GM12878 (cell line): ENCODE results near the gene MAP1LC3B. TPM values are rescaled to one million over a fixed set of nuclear protein-coding genes. Genes with fewer than 3 reads are reported as not detected.

Experiments used
- BCLAF1 ChIP-seq: fragments of 450-650 bp; IDR thresholded peaks from 2 replicates; pipeline ENCODE4 v1.6.1; 2017; ENCODE audit warnings: antibody characterized with exemption, mild to moderate bottlenecking, moderate library complexity
- CBFB ChIP-seq: IDR thresholded peaks from 2 replicates; pipeline ENCODE4 v1.6.1; 2016; ENCODE audit warnings: antibody characterized with exemption, low read depth
- EED ChIP-seq: sonication (generic); IDR thresholded peaks from 2 replicates; pipeline ENCODE4 v1.6.1; 2016; ENCODE audit warnings: antibody characterized with exemption, low read depth
- KDM1A ChIP-seq: fragments of 200-600 bp; sonication (generic); IDR thresholded peaks from 2 replicates; pipeline ENCODE4 v1.6.1; 2016; ENCODE audit warnings: borderline replicate concordance
- MLLT1 ChIP-seq: fragments of 450-650 bp; IDR thresholded peaks from 2 replicates; pipeline ENCODE4 v1.6.1; 2016; ENCODE audit warnings: mild to moderate bottlenecking
- MYB ChIP-seq: fragments of 150-350 bp; IDR thresholded peaks from 2 replicates; pipeline ENCODE4 v1.6.1; 2014; ENCODE audit warnings: mild to moderate bottlenecking, low read depth, low read length, borderline replicate concordance
- PAX5 ChIP-seq: IDR thresholded peaks from 2 replicates; pipeline ENCODE4 v1.6.1; 2011; ENCODE audit warnings: low read depth, low read length, borderline replicate concordance
- PBX3 ChIP-seq: IDR thresholded peaks from 2 replicates; pipeline ENCODE4 v1.6.1; 2011; ENCODE audit warnings: mild to moderate bottlenecking, low read depth, low read length, moderate library complexity; ENCODE audit not compliant: insufficient replicate concordance
- POU2F2 ChIP-seq: IDR thresholded peaks from 3 replicates; pipeline ENCODE4 v1.6.1; 2011; ENCODE audit warnings: low read depth, mild to moderate bottlenecking, low read length, borderline replicate concordance
- RBBP5 ChIP-seq: fragments of 200-600 bp; sonication (generic); conservative IDR thresholded peaks from 2 replicates; pipeline ENCODE4 v1.6.1; 2016
- SREBF2 ChIP-seq: IDR thresholded peaks from 2 replicates; pipeline ENCODE4 v1.6.1; 2012; ENCODE audit warnings: mild to moderate bottlenecking, low read length
- TCF7 ChIP-seq: IDR thresholded peaks from 2 replicates; pipeline ENCODE4 v1.6.1; 2014; ENCODE audit warnings: antibody characterized with exemption, borderline replicate concordance
- ZNF24 ChIP-seq: fragments of 450-650 bp; IDR thresholded peaks from 2 replicates; pipeline ENCODE4 v1.6.1; 2017; ENCODE audit warnings: antibody characterized with exemption, mild to moderate bottlenecking
- polyA plus RNA-seq, 11 experiments: library from polyadenylated mRNA; depleted of rRNA in 4 of 11; unstranded in 6 of 11; stranded (reverse) in 5 of 11; fragments of >200 nt; fragmentation: Nextera tagmentation in 4 of 11; fragmentation: Illumina TruSeq in 1 of 11; extraction: Ambion mirVana in 4 of 11; extraction: Trizol in 1 of 11; gene quantifications; 1 replicate in 1 of 11; 2 replicates in 10 of 11; pipeline versions ENCODE4 v1.2.1 to v1.2.3, GENCODE V29; 2011 to 2016; ENCODE audit warnings: inconsistent platforms in 2 of 11, missing spikeins in 2 of 11, low read depth in 1 of 11
- total RNA-seq, 4 experiments: library from RNA; depleted of rRNA in 3 of 4; stranded (reverse); fragments of >200 nt in 3 of 4; fragmentation: Illumina TruSeq in 1 of 4; extraction: Trizol in 1 of 4; gene quantifications; 2 replicates each; pipeline versions ENCODE4 v1.2.1 to v1.2.3, GENCODE V29; 2013 to 2021
- TF ChIP-seq, protein P1 (sequence below): fragments of 450-650 bp; IDR thresholded peaks from 2 replicates; pipeline ENCODE4 v1.6.1; 2017; ENCODE audit warnings: low read depth, mild to moderate bottlenecking, moderate library complexity
- TF ChIP-seq, protein P2 (sequence below): fragments of 450-650 bp; formaldehyde crosslinking; IDR thresholded peaks from 2 replicates; pipeline ENCODE4 v1.4.0; 2022; ENCODE audit warnings: mild to moderate bottlenecking, moderate library complexity
- TF ChIP-seq, protein P3 (sequence below): fragments of 450-650 bp; conservative IDR thresholded peaks from 2 replicates; pipeline ENCODE4 v1.6.1; 2017; ENCODE audit warnings: mild to moderate bottlenecking, moderate library complexity

The MAP1LC3B gene
- total and polyA plus RNA-seq, 10 of the 15 experiments (the other 5 are each of a cell fraction or from before 2014, with no cell fraction given) = 6.1 to 42.8 (median 13.7) TPM

- TF ChIP-seq MYB (no peak), POU2F2 (no peak), RBBP5 (no peak), ZNF24 (no peak), EED (peak; percentile 92), KDM1A (no peak), BCLAF1 (no peak), CBFB (peak; percentile 81), TCF7 (peak; percentile 88), MLLT1 (peak; percentile 51; the same call in 1 of the 2 replicates), PAX5 (peak; percentile 91), PBX3 (no peak), SREBF2 (no peak)
- TF ChIP-seq, protein P1, sequence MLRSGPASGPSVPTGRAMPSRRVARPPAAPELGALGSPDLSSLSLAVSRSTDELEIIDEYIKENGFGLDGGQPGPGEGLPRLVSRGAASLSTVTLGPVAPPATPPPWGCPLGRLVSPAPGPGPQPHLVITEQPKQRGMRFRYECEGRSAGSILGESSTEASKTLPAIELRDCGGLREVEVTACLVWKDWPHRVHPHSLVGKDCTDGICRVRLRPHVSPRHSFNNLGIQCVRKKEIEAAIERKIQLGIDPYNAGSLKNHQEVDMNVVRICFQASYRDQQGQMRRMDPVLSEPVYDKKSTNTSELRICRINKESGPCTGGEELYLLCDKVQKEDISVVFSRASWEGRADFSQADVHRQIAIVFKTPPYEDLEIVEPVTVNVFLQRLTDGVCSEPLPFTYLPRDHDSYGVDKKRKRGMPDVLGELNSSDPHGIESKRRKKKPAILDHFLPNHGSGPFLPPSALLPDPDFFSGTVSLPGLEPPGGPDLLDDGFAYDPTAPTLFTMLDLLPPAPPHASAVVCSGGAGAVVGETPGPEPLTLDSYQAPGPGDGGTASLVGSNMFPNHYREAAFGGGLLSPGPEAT = 0 out of 2 replicates have a peak, but pooled peaks have one; percentile 13
- TF ChIP-seq, protein P2, sequence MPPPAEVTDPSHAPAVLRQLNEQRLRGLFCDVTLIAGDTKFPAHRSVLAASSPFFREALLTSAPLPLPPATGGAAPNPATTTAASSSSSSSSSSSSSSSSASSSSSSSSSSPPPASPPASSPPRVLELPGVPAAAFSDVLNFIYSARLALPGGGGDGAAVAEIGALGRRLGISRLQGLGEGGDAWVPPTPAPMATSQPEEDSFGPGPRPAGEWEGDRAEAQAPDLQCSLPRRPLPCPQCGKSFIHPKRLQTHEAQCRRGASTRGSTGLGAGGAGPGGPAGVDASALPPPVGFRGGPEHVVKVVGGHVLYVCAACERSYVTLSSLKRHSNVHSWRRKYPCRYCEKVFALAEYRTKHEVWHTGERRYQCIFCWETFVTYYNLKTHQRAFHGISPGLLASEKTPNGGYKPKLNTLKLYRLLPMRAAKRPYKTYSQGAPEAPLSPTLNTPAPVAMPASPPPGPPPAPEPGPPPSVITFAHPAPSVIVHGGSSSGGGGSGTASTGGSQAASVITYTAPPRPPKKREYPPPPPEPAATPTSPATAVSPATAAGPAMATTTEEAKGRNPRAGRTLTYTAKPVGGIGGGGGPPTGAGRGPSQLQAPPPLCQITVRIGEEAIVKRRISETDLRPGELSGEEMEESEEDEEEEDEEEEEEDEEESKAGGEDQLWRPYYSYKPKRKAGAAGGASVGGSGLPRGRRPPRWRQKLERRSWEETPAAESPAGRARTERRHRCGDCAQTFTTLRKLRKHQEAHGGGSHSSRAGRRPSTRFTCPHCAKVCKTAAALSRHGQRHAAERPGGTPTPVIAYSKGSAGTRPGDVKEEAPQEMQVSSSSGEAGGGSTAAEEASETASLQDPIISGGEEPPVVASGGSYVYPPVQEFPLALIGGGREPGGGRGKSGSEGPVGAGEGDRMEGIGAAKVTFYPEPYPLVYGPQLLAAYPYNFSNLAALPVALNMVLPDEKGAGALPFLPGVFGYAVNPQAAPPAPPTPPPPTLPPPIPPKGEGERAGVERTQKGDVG (CRISPR knock-in tag) = no peak
- TF ChIP-seq, protein P3, sequence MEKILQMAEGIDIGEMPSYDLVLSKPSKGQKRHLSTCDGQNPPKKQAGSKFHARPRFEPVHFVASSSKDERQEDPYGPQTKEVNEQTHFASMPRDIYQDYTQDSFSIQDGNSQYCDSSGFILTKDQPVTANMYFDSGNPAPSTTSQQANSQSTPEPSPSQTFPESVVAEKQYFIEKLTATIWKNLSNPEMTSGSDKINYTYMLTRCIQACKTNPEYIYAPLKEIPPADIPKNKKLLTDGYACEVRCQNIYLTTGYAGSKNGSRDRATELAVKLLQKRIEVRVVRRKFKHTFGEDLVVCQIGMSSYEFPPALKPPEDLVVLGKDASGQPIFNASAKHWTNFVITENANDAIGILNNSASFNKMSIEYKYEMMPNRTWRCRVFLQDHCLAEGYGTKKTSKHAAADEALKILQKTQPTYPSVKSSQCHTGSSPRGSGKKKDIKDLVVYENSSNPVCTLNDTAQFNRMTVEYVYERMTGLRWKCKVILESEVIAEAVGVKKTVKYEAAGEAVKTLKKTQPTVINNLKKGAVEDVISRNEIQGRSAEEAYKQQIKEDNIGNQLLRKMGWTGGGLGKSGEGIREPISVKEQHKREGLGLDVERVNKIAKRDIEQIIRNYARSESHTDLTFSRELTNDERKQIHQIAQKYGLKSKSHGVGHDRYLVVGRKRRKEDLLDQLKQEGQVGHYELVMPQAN = no peak
Observed at GRCh38 chr16:87407511-87408112, 15.5 kb downstream of the MAP1LC3B start (continued).
